Esophagus muscularis mucosa (tissue), 3 donors: ENCODE data around the gene CREB3.

Experiments used
- POLR2A ChIP-seq: fragments of 450-650 bp; IDR thresholded peaks from one replicate; pipeline ENCODE4 v1.6.1; 2017; ENCODE audit warnings: antibody characterized with exemption, moderate library complexity, mild to moderate bottlenecking, low read depth
- TF ChIP-seq, protein P1 (sequence below), 3 experiments: fragments of 200-600 bp in 2 of 3; fragments of 450-650 bp in 1 of 3; sonication (generic) in 2 of 3; IDR thresholded peaks; one replicate each; pipeline ENCODE4 v1.5.1; 2017 to 2019; ENCODE audit warnings: antibody characterized with exemption in 3 of 3, mild to moderate bottlenecking in 2 of 3, moderate library complexity in 1 of 3

DNA sequence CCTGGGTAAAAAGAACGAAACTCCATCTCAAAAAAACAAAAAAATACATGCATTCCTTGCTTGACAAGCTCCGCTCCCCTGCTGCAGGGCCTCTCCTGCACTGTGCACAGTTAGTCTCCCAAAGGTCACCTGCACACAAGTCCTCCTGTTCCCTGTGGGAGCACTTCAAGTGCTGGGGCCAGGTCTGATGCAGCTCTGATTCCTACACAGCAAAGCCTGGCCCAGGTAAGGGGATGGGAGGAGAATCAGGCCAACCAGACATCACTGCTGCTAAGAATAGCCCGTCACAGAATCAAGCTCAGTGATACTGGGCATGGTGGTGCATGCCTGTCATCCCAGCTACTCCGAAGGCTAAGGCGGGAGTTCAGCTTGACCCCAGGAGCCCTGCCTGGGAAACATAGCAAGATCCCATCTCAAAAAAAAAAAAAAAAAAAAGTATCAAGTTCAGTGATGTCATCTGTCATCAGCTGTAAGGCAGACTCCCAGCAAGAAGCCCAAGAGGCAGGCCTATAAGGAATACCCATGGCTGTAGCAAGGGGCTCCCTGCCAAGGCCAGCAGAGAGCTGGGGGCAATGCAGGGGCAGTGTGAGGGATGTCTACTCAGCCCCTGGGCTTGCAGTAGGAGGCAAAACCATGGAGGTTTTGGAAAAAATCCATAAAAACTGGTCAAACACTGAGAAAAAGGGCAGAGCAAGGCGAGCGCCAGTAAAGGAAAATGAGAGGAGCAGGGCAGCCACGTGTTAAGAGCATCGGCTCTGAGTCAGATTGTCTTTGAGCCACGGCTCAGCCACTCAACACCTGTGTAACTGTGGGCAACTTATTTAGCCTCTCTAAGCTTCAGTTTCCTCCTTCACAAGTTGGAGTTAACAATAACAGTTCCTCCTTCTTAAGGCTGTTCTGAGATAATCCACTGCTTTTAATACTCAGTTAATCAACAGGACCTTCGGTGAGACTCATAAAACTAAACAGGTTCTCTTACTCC, 46.0 kb upstream of the CREB3 start:
- TF ChIP-seq POLR2A = no peak
- TF ChIP-seq, protein P1, sequence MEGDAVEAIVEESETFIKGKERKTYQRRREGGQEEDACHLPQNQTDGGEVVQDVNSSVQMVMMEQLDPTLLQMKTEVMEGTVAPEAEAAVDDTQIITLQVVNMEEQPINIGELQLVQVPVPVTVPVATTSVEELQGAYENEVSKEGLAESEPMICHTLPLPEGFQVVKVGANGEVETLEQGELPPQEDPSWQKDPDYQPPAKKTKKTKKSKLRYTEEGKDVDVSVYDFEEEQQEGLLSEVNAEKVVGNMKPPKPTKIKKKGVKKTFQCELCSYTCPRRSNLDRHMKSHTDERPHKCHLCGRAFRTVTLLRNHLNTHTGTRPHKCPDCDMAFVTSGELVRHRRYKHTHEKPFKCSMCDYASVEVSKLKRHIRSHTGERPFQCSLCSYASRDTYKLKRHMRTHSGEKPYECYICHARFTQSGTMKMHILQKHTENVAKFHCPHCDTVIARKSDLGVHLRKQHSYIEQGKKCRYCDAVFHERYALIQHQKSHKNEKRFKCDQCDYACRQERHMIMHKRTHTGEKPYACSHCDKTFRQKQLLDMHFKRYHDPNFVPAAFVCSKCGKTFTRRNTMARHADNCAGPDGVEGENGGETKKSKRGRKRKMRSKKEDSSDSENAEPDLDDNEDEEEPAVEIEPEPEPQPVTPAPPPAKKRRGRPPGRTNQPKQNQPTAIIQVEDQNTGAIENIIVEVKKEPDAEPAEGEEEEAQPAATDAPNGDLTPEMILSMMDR (IDR thresholded peaks at IDR 0.05) = no peak
